ENCODE results near the gene IL18R1.

The IL18R1 gene

GRCh38 chr2:102361632-102362241, 6.1 kb downstream of the IL18R1 start:
- H3K4me1 Mint-ChIP-seq (ENCODE audit: low read depth), result peaks cover 80% of the 10 kb centered on the region
- peaks cover 18% of the 10 kb centered on the region for H3K9me3 Mint-ChIP-seq (ENCODE audit: low read depth)
- no peak overlapping the region for H3K4me3 Mint-ChIP-seq
- H3K27ac Mint-ChIP-seq, result peak overlapping the region; percentile 85
- H3K27me3 Mint-ChIP-seq, result no peaks in the 10 kb centered on the region
- H3K36me3 Mint-ChIP-seq, result peaks cover 41% of the 10 kb centered on the region

- Mint-ChIP-seq H3K9me3 (ENCODE audit: low read depth) (peaks cover 21% of the 10 kb centered on the region), H3K36me3 (peaks cover 52% of the 10 kb centered on the region), H3K4me3 (peak overlapping the region; percentile 80), H3K27me3 (no peaks in the 10 kb centered on the region), H3K27ac (peak overlapping the region; percentile 98), H3K4me1 (ENCODE audit: low read depth) (peaks cover 83% of the 10 kb centered on the region)
Observed at GRCh38 chr2:102365763-102366162, 10.2 kb downstream of the IL18R1 start.

- Mint-ChIP-seq H3K4me3 (peak overlapping the region; percentile 80), H3K4me1 (ENCODE audit: low read depth) (peaks cover 78% of the 10 kb centered on the region), H3K27me3 (no peaks in the 10 kb centered on the region), H3K9me3 (ENCODE audit: low read depth) (peaks cover 21% of the 10 kb centered on the region), H3K36me3 (peaks cover 52% of the 10 kb centered on the region), H3K27ac (peak overlapping the region; percentile 98)
Observed at GRCh38 chr2:102366406-102367112, 11.0 kb downstream of the IL18R1 start.

GRCh38 chr2:102367331-102367971, 11.9 kb downstream of the IL18R1 start:
- H3K36me3 Mint-ChIP-seq, result peaks cover 47% of the 10 kb centered on the region
- H3K27me3 Mint-ChIP-seq, result no peaks in the 10 kb centered on the region
- H3K9me3 Mint-ChIP-seq (ENCODE audit: low read depth), result peaks cover 21% of the 10 kb centered on the region
- peak overlapping the region; percentile 80 for H3K4me3 Mint-ChIP-seq
- H3K27ac Mint-ChIP-seq, result peak overlapping the region; percentile 98
- peaks cover 75% of the 10 kb centered on the region for H3K4me1 Mint-ChIP-seq (ENCODE audit: low read depth)

GRCh38 chr2:102368461-102369109, 13.0 kb downstream of the IL18R1 start:
- no peaks in the 10 kb centered on the region for H3K27me3 Mint-ChIP-seq
- H3K9me3 Mint-ChIP-seq (ENCODE audit: low read depth), result peaks cover 21% of the 10 kb centered on the region
- H3K36me3 Mint-ChIP-seq, result peaks cover 41% of the 10 kb centered on the region
- H3K4me3 Mint-ChIP-seq, result peak overlapping the region; percentile 80
- peaks cover 66% of the 10 kb centered on the region for H3K4me1 Mint-ChIP-seq (ENCODE audit: low read depth)
- H3K27ac Mint-ChIP-seq, result peak overlapping the region; percentile 98

GRCh38 chr2:102369866-102370265, 14.3 kb downstream of the IL18R1 start:
- Mint-ChIP-seq H3K4me1 (ENCODE audit: low read depth) (peaks cover 56% of the 10 kb centered on the region), H3K4me3 (no peak overlapping the region), H3K27me3 (no peaks in the 10 kb centered on the region), H3K9me3 (ENCODE audit: low read depth) (peaks cover 13% of the 10 kb centered on the region), H3K27ac (no peak overlapping the region), H3K36me3 (peaks cover 35% of the 10 kb centered on the region)

- Mint-ChIP-seq H3K27me3 (no peaks in the 10 kb centered on the region), H3K27ac (peak overlapping the region; percentile 51), H3K36me3 (peaks cover 25% of the 10 kb centered on the region), H3K4me1 (ENCODE audit: low read depth) (peaks cover 21% of the 10 kb centered on the region), H3K4me3 (no peak overlapping the region), H3K9me3 (ENCODE audit: low read depth) (peaks cover 5% of the 10 kb centered on the region)
Observed at GRCh38 chr2:102376052-102376591, 20.5 kb downstream of the IL18R1 start.

GRCh38 chr2:102383722-102384121, 28.1 kb downstream of the IL18R1 start:
- no peaks in the 10 kb centered on the region for H3K4me1 Mint-ChIP-seq (ENCODE audit: low read depth)
- no peaks in the 10 kb centered on the region for H3K27me3 Mint-ChIP-seq
- H3K36me3 Mint-ChIP-seq, result peaks cover 55% of the 10 kb centered on the region
- H3K4me3 Mint-ChIP-seq, result no peak overlapping the region
- peaks cover 20% of the 10 kb centered on the region for H3K9me3 Mint-ChIP-seq (ENCODE audit: low read depth)
- no peak overlapping the region for H3K27ac Mint-ChIP-seq

GRCh38 chr2:102385522-102385921, 29.9 kb downstream of the IL18R1 start:
- Mint-ChIP-seq H3K27ac (no peak overlapping the region), H3K36me3 (peaks cover 48% of the 10 kb centered on the region), H3K27me3 (no peaks in the 10 kb centered on the region), H3K9me3 (ENCODE audit: low read depth) (peaks cover 20% of the 10 kb centered on the region), H3K4me1 (ENCODE audit: low read depth) (peaks cover 7% of the 10 kb centered on the region), H3K4me3 (no peak overlapping the region)

- no peak overlapping the region for H3K4me3 Mint-ChIP-seq
- peaks cover 9% of the 10 kb centered on the region for H3K4me1 Mint-ChIP-seq (ENCODE audit: low read depth)
- H3K27me3 Mint-ChIP-seq, result no peaks in the 10 kb centered on the region
- H3K27ac Mint-ChIP-seq, result no peak overlapping the region
- H3K9me3 Mint-ChIP-seq (ENCODE audit: low read depth), result peaks cover 20% of the 10 kb centered on the region
- peaks cover 44% of the 10 kb centered on the region for H3K36me3 Mint-ChIP-seq
Observed at GRCh38 chr2:102386004-102386403, 30.4 kb downstream of the IL18R1 start.

GRCh38 chr2:102386867-102387541, 31.4 kb downstream of the IL18R1 start:
- Mint-ChIP-seq H3K27ac (no peak overlapping the region), H3K4me1 (ENCODE audit: low read depth) (peaks cover 19% of the 10 kb centered on the region), H3K9me3 (ENCODE audit: low read depth) (peaks cover 20% of the 10 kb centered on the region), H3K4me3 (no peak overlapping the region), H3K36me3 (peaks cover 37% of the 10 kb centered on the region), H3K27me3 (no peaks in the 10 kb centered on the region)

GRCh38 chr2:102387763-102388546, 32.4 kb downstream of the IL18R1 start:
- Mint-ChIP-seq H3K4me3 (no peak overlapping the region), H3K27ac (no peak overlapping the region), H3K9me3 (ENCODE audit: low read depth) (peaks cover 17% of the 10 kb centered on the region), H3K36me3 (peaks cover 31% of the 10 kb centered on the region), H3K27me3 (no peaks in the 10 kb centered on the region), H3K4me1 (ENCODE audit: low read depth) (peaks cover 23% of the 10 kb centered on the region)

GRCh38 chr2:102391565-102391964, 36.0 kb downstream of the IL18R1 start:
- Mint-ChIP-seq H3K9me3 (ENCODE audit: low read depth) (no peaks in the 10 kb centered on the region), H3K27me3 (no peaks in the 10 kb centered on the region), H3K27ac (peak overlapping the region; percentile 31), H3K4me3 (no peak overlapping the region), H3K36me3 (peaks cover 9% of the 10 kb centered on the region), H3K4me1 (ENCODE audit: low read depth) (peaks cover 23% of the 10 kb centered on the region)

GRCh38 chr2:102392096-102392495, 36.5 kb downstream of the IL18R1 start:
- H3K4me1 Mint-ChIP-seq (ENCODE audit: low read depth), result peaks cover 23% of the 10 kb centered on the region
- H3K4me3 Mint-ChIP-seq, result no peak overlapping the region
- peaks cover 9% of the 10 kb centered on the region for H3K36me3 Mint-ChIP-seq
- peak overlapping the region; percentile 17 for H3K27ac Mint-ChIP-seq
- no peaks in the 10 kb centered on the region for H3K27me3 Mint-ChIP-seq
- no peaks in the 10 kb centered on the region for H3K9me3 Mint-ChIP-seq (ENCODE audit: low read depth)

Data from activated naive CD8-positive, alpha-beta T cell (primary cell).